OCI-LY7 (cell line): Measurements from ENCODE around the gene CA10. TPM values are rescaled to one million over a fixed set of nuclear protein-coding genes. Genes with fewer than 3 reads are reported as not detected.

ENCODE experiments used
- BruUV-seq: library from RNA; stranded (reverse); fragments of 400-500 nt; replicated peaks from 2 replicates; lab custom pipeline; 2021; lab: Mats Ljungman, UMichigan
- CTCF ChIA-PET: fragments of 300-600 bp; sonication (Branson Sonifier 250); formaldehyde crosslinking; loops from one replicate; lab custom pipeline; 2022; ENCODE audit warnings: antibody characterized with exemption; ENCODE audit not compliant: unreplicated experiment; lab: Charles Lee
- POLR2A ChIA-PET: fragments of 300-600 bp; sonication (Branson Sonifier 250); formaldehyde crosslinking; loops from one replicate; lab custom pipeline; 2022; ENCODE audit warnings: antibody characterized with exemption; lab: Charles Lee
- DNase-seq: peaks from one replicate; pipeline ENCODE4 v3.0.0-alpha.2; 2015; ENCODE audit warnings: low spot score
- H2AFZ ChIP-seq: fragments of 200-600 bp; sonication (generic), shearing (Covaris generic); 2 replicates; pipeline ENCODE4 v1.6.1; 2014; ENCODE audit warnings: mild to moderate bottlenecking, antibody characterized with exemption, low read length, moderate library complexity
- H3K27ac ChIP-seq: fragments of 200-600 bp; sonication (generic); 2 replicates; pipeline ENCODE4 v1.5.1; 2014; ENCODE audit warnings: mixed run types, low read depth, mild to moderate bottlenecking, moderate library complexity, low read length, inconsistent platforms; ENCODE audit not compliant: poor library complexity, severe bottlenecking
- H3K36me3 ChIP-seq: fragments of 200-600 bp; sonication (generic); 2 replicates; pipeline ENCODE4 v1.6.1; 2014; ENCODE audit warnings: mild to moderate bottlenecking, antibody characterized with exemption, low read length, moderate library complexity, mixed read lengths; ENCODE audit not compliant: insufficient read depth
- H3K4me1 ChIP-seq: fragments of 200-600 bp; sonication (generic); 2 replicates; pipeline ENCODE4 v1.5.1; 2014; ENCODE audit warnings: mild to moderate bottlenecking, low read length; ENCODE audit not compliant: insufficient read depth, poor library complexity, severe bottlenecking
- H3K4me2 ChIP-seq: fragments of 200-600 bp; sonication (generic); 2 replicates; pipeline ENCODE4 v1.6.1; 2014; ENCODE audit warnings: mild to moderate bottlenecking, low read length
- H3K4me3 ChIP-seq: fragments of 200-600 bp; sonication (generic); 2 replicates; pipeline ENCODE4 v1.5.1; 2014; ENCODE audit warnings: mild to moderate bottlenecking, low read depth, low read length; ENCODE audit not compliant: poor library complexity, severe bottlenecking
- H3K79me2 ChIP-seq: fragments of 200-600 bp; sonication (generic); 2 replicates; pipeline ENCODE4 v1.6.1; 2016; ENCODE audit warnings: low read depth, mild to moderate bottlenecking, low read length, moderate library complexity, mixed read lengths; ENCODE audit not compliant: insufficient read depth
- H3K9me2 ChIP-seq: fragments of 200-600 bp; sonication (generic); 2 replicates; pipeline ENCODE4 v1.6.1; 2016; ENCODE audit warnings: mild to moderate bottlenecking, low read length, mixed read lengths; ENCODE audit not compliant: insufficient read depth
- H3K9me3 ChIP-seq: fragments of 200-600 bp; sonication (generic); 2 replicates; pipeline ENCODE4 v1.6.1; 2014; ENCODE audit warnings: mild to moderate bottlenecking, mixed run types, low read length, mixed read lengths
- H4K20me1 ChIP-seq: fragments of 200-600 bp; sonication (generic); 2 replicates; pipeline ENCODE4 v1.6.1; 2014; ENCODE audit warnings: mild to moderate bottlenecking, antibody characterized with exemption, low read length, moderate library complexity, mixed read lengths; ENCODE audit not compliant: insufficient read depth
- EZH2phosphoT487 ChIP-seq: fragments of 200-600 bp; sonication (generic); IDR thresholded peaks from 2 replicates; pipeline ENCODE4 v1.6.1; 2018; ENCODE audit warnings: low read depth, borderline replicate concordance, mild to moderate bottlenecking, mixed run types, antibody characterized with exemption, low read length, moderate library complexity, mixed read lengths
- intact Hi-C: fragments of 100-400 bp; cut with micrococcal nuclease; formaldehyde crosslinking; loops from one replicate; pipeline ENCODE4 v1.10.0; 2022; ENCODE audit not compliant: unreplicated experiment
- total RNA-seq, 2 experiments: library from RNA; depleted of rRNA in 1 of 2; stranded (reverse); fragments of >200 nt in 1 of 2; shearing (Covaris generic) in 1 of 2; gene quantifications; 2 replicates each; pipeline ENCODE4 v1.2.3, GENCODE V29; 2014 to 2022
- TF ChIP-seq, protein P1 (sequence below): fragments of 200-600 bp; sonication (generic); conservative IDR thresholded peaks from 2 replicates; pipeline ENCODE4 v1.5.1; 2014; ENCODE audit warnings: mild to moderate bottlenecking, antibody characterized with exemption, low read length, moderate library complexity, mixed read lengths

Gene CA10
- total RNA-seq, 2 experiments from 2014 or later: not detected

DNA sequence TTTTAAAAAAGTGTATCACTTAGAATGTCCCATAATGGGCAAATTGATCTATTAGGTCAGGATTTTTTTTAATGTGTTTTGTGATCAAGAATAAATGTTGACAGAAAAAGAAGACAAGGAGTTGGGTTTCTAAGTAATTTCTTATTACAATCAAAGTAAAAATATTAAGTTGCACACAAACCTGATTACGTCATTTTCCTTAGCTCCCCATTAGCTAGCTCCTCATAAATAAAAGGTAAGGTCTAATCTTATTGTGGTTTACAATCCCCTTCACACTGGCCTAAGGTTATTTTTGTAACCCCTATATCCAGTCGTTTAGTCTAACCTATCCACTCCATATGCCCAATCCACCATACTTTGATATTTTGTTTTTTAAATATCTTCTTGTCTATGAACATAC is 7.6 kb downstream of the CA10 start:
- Histone ChIP-seq H4K20me1 (no peaks in the 10 kb centered on the region), H3K79me2 (no peaks in the 10 kb centered on the region), H3K9me3 (no peaks in the 10 kb centered on the region), H2AFZ (no peak overlapping the region), H3K4me1 (no peaks in the 10 kb centered on the region), H3K4me2 (no peak overlapping the region), H3K9me2 (no peaks in the 10 kb centered on the region), H3K27ac (no peak overlapping the region), H3K4me3 (no peak overlapping the region), H3K36me3 (no peaks in the 10 kb centered on the region)
- ChIA-PET POLR2A (no interaction called here), CTCF (no interaction called here)
- intact Hi-C loops: no loop called here
- no TSS peak for BruUV-seq
- no peak for DNase-seq
- no peak for TF ChIP-seq EZH2phosphoT487
- TF ChIP-seq, protein P1, sequence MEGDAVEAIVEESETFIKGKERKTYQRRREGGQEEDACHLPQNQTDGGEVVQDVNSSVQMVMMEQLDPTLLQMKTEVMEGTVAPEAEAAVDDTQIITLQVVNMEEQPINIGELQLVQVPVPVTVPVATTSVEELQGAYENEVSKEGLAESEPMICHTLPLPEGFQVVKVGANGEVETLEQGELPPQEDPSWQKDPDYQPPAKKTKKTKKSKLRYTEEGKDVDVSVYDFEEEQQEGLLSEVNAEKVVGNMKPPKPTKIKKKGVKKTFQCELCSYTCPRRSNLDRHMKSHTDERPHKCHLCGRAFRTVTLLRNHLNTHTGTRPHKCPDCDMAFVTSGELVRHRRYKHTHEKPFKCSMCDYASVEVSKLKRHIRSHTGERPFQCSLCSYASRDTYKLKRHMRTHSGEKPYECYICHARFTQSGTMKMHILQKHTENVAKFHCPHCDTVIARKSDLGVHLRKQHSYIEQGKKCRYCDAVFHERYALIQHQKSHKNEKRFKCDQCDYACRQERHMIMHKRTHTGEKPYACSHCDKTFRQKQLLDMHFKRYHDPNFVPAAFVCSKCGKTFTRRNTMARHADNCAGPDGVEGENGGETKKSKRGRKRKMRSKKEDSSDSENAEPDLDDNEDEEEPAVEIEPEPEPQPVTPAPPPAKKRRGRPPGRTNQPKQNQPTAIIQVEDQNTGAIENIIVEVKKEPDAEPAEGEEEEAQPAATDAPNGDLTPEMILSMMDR: no peak

DNA sequence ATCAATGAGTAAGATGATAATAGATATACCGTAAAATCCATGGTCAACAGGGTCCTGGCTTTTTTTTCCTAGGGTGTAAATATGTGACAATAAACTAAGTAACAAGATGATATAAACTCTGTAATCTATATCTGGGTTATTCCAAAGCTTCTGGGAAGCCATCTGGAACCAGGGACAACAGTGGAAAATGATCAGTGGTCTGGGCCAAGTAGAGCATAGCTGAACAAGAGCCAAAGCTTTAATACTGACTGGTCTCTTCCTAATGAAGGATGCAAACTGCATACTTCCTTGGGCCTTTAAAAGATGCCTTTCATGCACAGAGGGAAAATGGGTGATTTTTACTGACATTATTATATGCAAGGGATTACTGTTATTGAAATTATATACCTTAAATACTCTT is 8.9 kb downstream of the CA10 start:
- DNase-seq: no peak
- H3K4me3 ChIP-seq: no peak overlapping the region
- no peaks in the 10 kb centered on the region for H3K4me1 ChIP-seq
- no peak overlapping the region for H2AFZ ChIP-seq
- POLR2A ChIA-PET: no interaction called here
- TF ChIP-seq, protein P1: no peak
- TF ChIP-seq EZH2phosphoT487: no peak
- no peak overlapping the region for H3K4me2 ChIP-seq
- H3K79me2 ChIP-seq: no peaks in the 10 kb centered on the region
- no TSS peak for BruUV-seq
- no peaks in the 10 kb centered on the region for H3K36me3 ChIP-seq
- no peaks in the 10 kb centered on the region for H3K9me2 ChIP-seq
- no peaks in the 10 kb centered on the region for H4K20me1 ChIP-seq
- CTCF ChIA-PET: no interaction called here
- no peaks in the 10 kb centered on the region for H3K9me3 ChIP-seq
- intact Hi-C loops: no loop called here
- H3K27ac ChIP-seq: no peak overlapping the region

DNA sequence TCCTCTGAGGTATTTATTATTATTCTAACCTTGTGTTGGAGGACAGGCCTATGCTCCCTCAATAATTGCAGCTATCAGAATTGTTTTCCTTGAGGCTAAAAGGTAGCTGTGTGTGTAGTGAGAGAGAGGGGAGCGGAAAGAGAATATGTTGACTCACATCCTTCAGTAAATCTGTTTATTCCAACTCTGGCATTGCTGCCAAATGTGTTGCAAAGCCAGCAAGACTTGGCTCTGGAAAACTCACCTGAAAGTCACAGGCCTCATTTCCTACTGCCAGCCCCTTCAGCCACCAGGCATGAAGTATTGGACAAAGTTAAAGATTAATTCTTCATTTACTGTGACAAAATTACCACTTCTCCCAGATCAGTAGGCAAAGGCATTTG is 9.6 kb downstream of the CA10 start:
- intact Hi-C loops: no loop called here
- Histone ChIP-seq H2AFZ (no peak overlapping the region), H3K9me3 (no peaks in the 10 kb centered on the region), H3K36me3 (no peaks in the 10 kb centered on the region), H3K27ac (no peak overlapping the region), H3K79me2 (no peaks in the 10 kb centered on the region), H3K4me3 (no peak overlapping the region), H4K20me1 (no peaks in the 10 kb centered on the region), H3K4me2 (no peak overlapping the region), H3K4me1 (no peaks in the 10 kb centered on the region), H3K9me2 (no peaks in the 10 kb centered on the region)
- ChIA-PET POLR2A (no interaction called here), CTCF (no interaction called here)
- no peak for DNase-seq
- BruUV-seq: no TSS peak
- TF ChIP-seq EZH2phosphoT487: no peak
- TF ChIP-seq, protein P1: no peak
